ENCODE data around the gene PLA2G4F.

The PLA2G4F gene

DNA sequence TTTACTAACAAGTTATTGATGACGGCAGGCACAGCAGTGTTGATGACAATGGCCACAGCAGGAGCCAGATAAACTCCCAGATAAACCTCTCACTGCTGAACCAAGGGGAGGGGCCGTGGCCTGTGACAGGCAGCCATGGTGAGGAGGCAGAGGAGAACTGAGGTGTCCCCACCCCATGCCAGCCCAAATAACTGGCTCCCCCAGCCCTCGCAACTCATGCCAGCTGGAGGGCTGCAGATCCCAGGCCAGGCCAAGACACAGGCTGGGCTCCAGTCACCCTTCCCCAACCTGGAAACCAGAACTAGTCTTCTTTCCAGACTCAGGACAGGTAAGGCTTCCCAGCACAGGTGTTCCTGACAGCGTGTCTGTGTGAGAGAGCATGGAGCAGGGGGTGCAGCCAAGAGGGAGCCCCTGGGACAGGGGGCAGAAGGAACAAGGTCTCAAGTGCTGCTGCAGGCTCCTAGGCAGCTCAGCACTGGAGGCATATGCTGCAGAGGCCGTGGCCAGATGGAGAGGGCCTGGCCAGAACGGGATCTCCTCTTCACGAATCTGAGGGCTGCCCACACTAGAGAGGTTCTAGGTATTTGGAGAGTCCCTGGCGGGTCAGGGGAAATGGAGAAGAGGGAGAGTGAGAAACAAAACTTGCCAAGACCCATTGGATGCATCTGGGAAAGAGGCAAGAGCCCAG, 15.9 kb downstream of the PLA2G4F start:
- H2AK5ac ChIP-seq (ENCODE audit: low read length), result no peak overlapping the region
- no peak overlapping the region for H3K18ac ChIP-seq (ENCODE audit: low read length)
- no CpG with 5 or more reads among the region's 8 CpGs for WGBS (ENCODE audit: extremely low coverage, insufficient coverage, low lambda C conversion rate)
- no peak overlapping the region for H3K9ac ChIP-seq (ENCODE audit: low read length)
- no peaks in the 10 kb centered on the region for H3K36me3 ChIP-seq (ENCODE audit: control insufficient read depth, insufficient read depth, low read length)
- no peak overlapping the region for H3K56ac ChIP-seq (ENCODE audit: low read length)
- H3K79me2 ChIP-seq (ENCODE audit: control insufficient read depth, insufficient read depth, low read length), result no peaks in the 10 kb centered on the region
- no peak overlapping the region for H3K4ac ChIP-seq (ENCODE audit: low read depth, low read length)
- H3K27ac ChIP-seq (ENCODE audit: low read depth, low read length), result no peak overlapping the region
- no peak overlapping the region for H2BK15ac ChIP-seq (replicated peaks; ENCODE audit: low read depth)
- H3K79me1 ChIP-seq (ENCODE audit: low read length), result no peaks in the 10 kb centered on the region
- no peak overlapping the region for H3K4me2 ChIP-seq (ENCODE audit: low read length)
- no peak overlapping the region for H2BK120ac ChIP-seq (ENCODE audit: low read depth, low read length)
- peaks cover 5% of the 10 kb centered on the region for H3K4me1 ChIP-seq (ENCODE audit: control insufficient read depth, low read depth, low read length)
- no peak overlapping the region for H3K4me3 ChIP-seq (ENCODE audit: low read length)
- DNase-seq, result peak; percentile 45
- H4K8ac ChIP-seq (ENCODE audit: low read depth, low read length), result no peak overlapping the region
- H3K27me3 ChIP-seq (ENCODE audit: insufficient read depth, low read length, poor library complexity), result no peaks in the 10 kb centered on the region
- no peak overlapping the region for H4K5ac ChIP-seq (ENCODE audit: low read length)
- no peak overlapping the region for H2BK5ac ChIP-seq (ENCODE audit: low read length)
- H3K23ac ChIP-seq (ENCODE audit: low read length), result no peak overlapping the region

GRCh38 chr15:42139596-42139995, 16.8 kb downstream of the PLA2G4F start:
- H2AK5ac ChIP-seq (ENCODE audit: low read length), result no peak overlapping the region
- no peak overlapping the region for H3K9ac ChIP-seq (ENCODE audit: low read length)
- no peak overlapping the region for H3K23ac ChIP-seq (ENCODE audit: low read length)
- H3K79me2 ChIP-seq (ENCODE audit: control insufficient read depth, insufficient read depth, low read length), result no peaks in the 10 kb centered on the region
- no peaks in the 10 kb centered on the region for H3K36me3 ChIP-seq (ENCODE audit: control insufficient read depth, insufficient read depth, low read length)
- no CpG with 5 or more reads among the region's 6 CpGs for WGBS (ENCODE audit: extremely low coverage, insufficient coverage, low lambda C conversion rate)
- H3K27ac ChIP-seq (ENCODE audit: low read depth, low read length), result no peak overlapping the region
- no peak overlapping the region for H3K4me3 ChIP-seq (ENCODE audit: low read length)
- H4K8ac ChIP-seq (ENCODE audit: low read depth, low read length), result no peak overlapping the region
- H2BK15ac ChIP-seq (replicated peaks; ENCODE audit: low read depth), result no peak overlapping the region
- no peak overlapping the region for H3K4me2 ChIP-seq (ENCODE audit: low read length)
- H3K79me1 ChIP-seq (ENCODE audit: low read length), result no peaks in the 10 kb centered on the region
- no peak for DNase-seq
- H3K18ac ChIP-seq (ENCODE audit: low read length), result no peak overlapping the region
- H3K4ac ChIP-seq (ENCODE audit: low read depth, low read length), result no peak overlapping the region
- H3K27me3 ChIP-seq (ENCODE audit: insufficient read depth, low read length, poor library complexity), result no peaks in the 10 kb centered on the region
- no peak overlapping the region for H2BK120ac ChIP-seq (ENCODE audit: low read depth, low read length)
- H3K4me1 ChIP-seq (ENCODE audit: control insufficient read depth, low read depth, low read length), result peaks cover 5% of the 10 kb centered on the region
- H3K56ac ChIP-seq (ENCODE audit: low read length), result no peak overlapping the region
- H4K5ac ChIP-seq (ENCODE audit: low read length), result no peak overlapping the region
- H2BK5ac ChIP-seq (ENCODE audit: low read length), result no peak overlapping the region

DNA sequence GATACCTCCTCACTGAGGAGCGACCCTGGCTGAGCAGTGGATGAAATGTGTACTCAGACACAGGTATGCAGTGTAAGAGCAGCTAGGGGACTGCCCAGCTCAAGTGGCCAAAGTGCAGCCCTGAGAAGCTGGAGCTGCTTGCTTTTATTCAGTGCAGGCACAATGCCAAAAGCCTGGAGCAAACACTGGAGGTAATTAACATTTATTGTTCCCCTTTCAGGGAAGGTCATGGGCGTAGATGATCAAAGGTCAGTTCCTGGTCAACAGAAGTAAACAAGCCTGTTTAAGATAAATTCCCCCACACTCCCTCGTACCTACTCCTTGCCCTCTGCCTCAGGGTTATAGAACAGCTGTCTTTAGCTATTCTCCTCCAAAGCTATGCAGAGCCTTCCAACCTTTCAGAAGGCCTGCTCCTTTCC, 17.5 kb downstream of the PLA2G4F start:
- DNase-seq, result peak; percentile 60
- H3K18ac ChIP-seq (ENCODE audit: low read length), result no peak overlapping the region
- no peaks in the 10 kb centered on the region for H3K79me2 ChIP-seq (ENCODE audit: control insufficient read depth, insufficient read depth, low read length)
- H3K9ac ChIP-seq (ENCODE audit: low read length), result no peak overlapping the region
- H3K56ac ChIP-seq (ENCODE audit: low read length), result no peak overlapping the region
- H3K79me1 ChIP-seq (ENCODE audit: low read length), result no peaks in the 10 kb centered on the region
- H2BK5ac ChIP-seq (ENCODE audit: low read length), result no peak overlapping the region
- no peak overlapping the region for H4K8ac ChIP-seq (ENCODE audit: low read depth, low read length)
- H3K4me1 ChIP-seq (ENCODE audit: control insufficient read depth, low read depth, low read length), result peaks cover 5% of the 10 kb centered on the region
- no peak overlapping the region for H3K4me3 ChIP-seq (ENCODE audit: low read length)
- no peak overlapping the region for H2AK5ac ChIP-seq (ENCODE audit: low read length)
- no peak overlapping the region for H3K4ac ChIP-seq (ENCODE audit: low read depth, low read length)
- H3K27me3 ChIP-seq (ENCODE audit: insufficient read depth, low read length, poor library complexity), result no peaks in the 10 kb centered on the region
- no CpG with 5 or more reads among the region's 3 CpGs for WGBS (ENCODE audit: extremely low coverage, insufficient coverage, low lambda C conversion rate)
- no peak overlapping the region for H3K23ac ChIP-seq (ENCODE audit: low read length)
- H3K36me3 ChIP-seq (ENCODE audit: control insufficient read depth, insufficient read depth, low read length), result no peaks in the 10 kb centered on the region
- H4K5ac ChIP-seq (ENCODE audit: low read length), result no peak overlapping the region
- no peak overlapping the region for H3K27ac ChIP-seq (ENCODE audit: low read depth, low read length)
- H3K4me2 ChIP-seq (ENCODE audit: low read length), result no peak overlapping the region
- H2BK15ac ChIP-seq (replicated peaks; ENCODE audit: low read depth), result no peak overlapping the region
- H2BK120ac ChIP-seq (ENCODE audit: low read depth, low read length), result no peak overlapping the region

- Histone ChIP-seq H3K23ac (ENCODE audit: low read length) (no peak overlapping the region), H3K79me2 (ENCODE audit: control insufficient read depth, insufficient read depth, low read length) (no peaks in the 10 kb centered on the region), H3K9ac (ENCODE audit: low read length) (no peak overlapping the region), H3K18ac (ENCODE audit: low read length) (no peak overlapping the region), H2BK120ac (ENCODE audit: low read depth, low read length) (no peak overlapping the region), H3K56ac (ENCODE audit: low read length) (no peak overlapping the region), H2AK5ac (ENCODE audit: low read length) (no peak overlapping the region), H2BK5ac (ENCODE audit: low read length) (no peak overlapping the region), H4K5ac (ENCODE audit: low read length) (no peak overlapping the region), H3K27me3 (ENCODE audit: insufficient read depth, low read length, poor library complexity) (no peaks in the 10 kb centered on the region), H3K4me1 (ENCODE audit: control insufficient read depth, low read depth, low read length) (peaks cover 5% of the 10 kb centered on the region), H3K4ac (ENCODE audit: low read depth, low read length) (no peak overlapping the region), H3K4me2 (ENCODE audit: low read length) (no peak overlapping the region), H3K4me3 (ENCODE audit: low read length) (no peak overlapping the region), H3K27ac (ENCODE audit: low read depth, low read length) (no peak overlapping the region), H3K79me1 (ENCODE audit: low read length) (no peaks in the 10 kb centered on the region), H3K36me3 (ENCODE audit: control insufficient read depth, insufficient read depth, low read length) (no peaks in the 10 kb centered on the region), H2BK15ac (replicated peaks; ENCODE audit: low read depth) (no peak overlapping the region), H4K8ac (ENCODE audit: low read depth, low read length) (no peak overlapping the region)
- WGBS (ENCODE audit: extremely low coverage, insufficient coverage, low lambda C conversion rate), result no CpG with 5 or more reads among the region's 4 CpGs
- no peak for DNase-seq
Observed at GRCh38 chr15:42138411-42138810, 18.0 kb downstream of the PLA2G4F start.

DNA sequence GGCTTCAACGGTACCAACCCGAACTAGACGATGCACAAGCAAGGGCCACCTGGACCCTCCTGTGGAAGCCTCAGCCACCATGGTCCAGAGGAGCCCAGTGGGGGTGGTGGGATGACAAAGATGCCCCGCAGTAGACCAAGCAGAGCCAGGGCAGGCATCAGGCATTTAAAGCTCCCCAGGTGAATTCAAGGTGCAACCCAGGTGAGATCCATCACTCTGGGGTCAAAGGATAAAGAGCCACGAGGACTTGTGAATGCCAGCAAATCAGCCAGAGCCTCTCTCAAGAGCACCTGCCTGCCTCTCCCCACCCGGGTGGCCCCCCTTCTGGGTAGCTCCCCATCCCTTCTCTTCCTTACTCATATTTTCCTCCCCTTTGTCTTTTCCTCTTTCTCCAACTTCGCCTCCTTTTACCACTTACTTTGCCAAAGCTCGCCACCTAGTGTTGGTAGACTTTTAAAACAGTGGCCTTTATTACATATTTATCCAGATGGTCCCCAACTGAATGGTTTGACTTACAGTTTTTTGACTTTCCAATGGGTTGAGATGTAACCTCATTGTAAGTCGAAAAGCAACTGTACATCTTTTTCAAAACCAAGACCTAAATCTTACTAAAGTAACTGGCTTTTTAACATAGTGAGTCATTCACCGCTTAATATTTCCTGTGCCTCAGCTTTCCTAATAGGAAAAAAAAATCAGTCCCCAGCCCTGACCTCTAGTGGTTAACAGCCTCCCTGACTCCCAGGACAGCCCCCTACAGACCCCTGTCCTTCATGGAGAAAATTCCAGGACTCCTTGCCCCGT, 18.8 kb downstream of the PLA2G4F start:
- no peak overlapping the region for H3K9ac ChIP-seq (ENCODE audit: low read length)
- H2BK120ac ChIP-seq (ENCODE audit: low read depth, low read length), result no peak overlapping the region
- no peak overlapping the region for H3K4me3 ChIP-seq (ENCODE audit: low read length)
- H3K4me2 ChIP-seq (ENCODE audit: low read length), result no peak overlapping the region
- H3K79me1 ChIP-seq (ENCODE audit: low read length), result no peaks in the 10 kb centered on the region
- H3K4ac ChIP-seq (ENCODE audit: low read depth, low read length), result no peak overlapping the region
- no peak overlapping the region for H3K56ac ChIP-seq (ENCODE audit: low read length)
- H3K27ac ChIP-seq (ENCODE audit: low read depth, low read length), result no peak overlapping the region
- H2AK5ac ChIP-seq (ENCODE audit: low read length), result no peak overlapping the region
- no peak overlapping the region for H4K5ac ChIP-seq (ENCODE audit: low read length)
- H4K8ac ChIP-seq (ENCODE audit: low read depth, low read length), result no peak overlapping the region
- no peaks in the 10 kb centered on the region for H3K36me3 ChIP-seq (ENCODE audit: control insufficient read depth, insufficient read depth, low read length)
- peaks cover 5% of the 10 kb centered on the region for H3K4me1 ChIP-seq (ENCODE audit: control insufficient read depth, low read depth, low read length)
- H3K27me3 ChIP-seq (ENCODE audit: insufficient read depth, low read length, poor library complexity), result no peaks in the 10 kb centered on the region
- WGBS (ENCODE audit: extremely low coverage, insufficient coverage, low lambda C conversion rate), result no CpG with 5 or more reads among the region's 11 CpGs
- H3K18ac ChIP-seq (ENCODE audit: low read length), result no peak overlapping the region
- H2BK15ac ChIP-seq (replicated peaks; ENCODE audit: low read depth), result no peak overlapping the region
- H3K79me2 ChIP-seq (ENCODE audit: control insufficient read depth, insufficient read depth, low read length), result no peaks in the 10 kb centered on the region
- no peak overlapping the region for H3K23ac ChIP-seq (ENCODE audit: low read length)
- H2BK5ac ChIP-seq (ENCODE audit: low read length), result no peak overlapping the region
- DNase-seq, result peak; percentile 80

All from mesendoderm (in vitro differentiated cells).